ENCODE measurements around the gene ZSCAN30. TPM values are rescaled to one million over a fixed set of nuclear protein-coding genes. Genes with fewer than 3 reads are reported as not detected.
A peak's percentile ranks its signal among the peaks of the same experiment; 100 is the strongest.

ZSCAN30 gene
- total and polyA plus RNA-seq, 2 of the 13 experiments (the other 11 are each of a cell fraction or from before 2014, with no cell fraction given) = 7.4 to 7.7 TPM

- TF ChIP-seq ZNF687 (CRISPR knock-in tag; IDR thresholded peaks at IDR 0.05) (peak; percentile 93), FOXK1 (CRISPR knock-in tag; IDR thresholded peaks at IDR 0.05; ENCODE audit: borderline replicate concordance, low read depth) (peak; percentile 55; the same call in 1 of the 2 replicates), ZNF33B (CRISPR knock-in tag; IDR thresholded peaks at IDR 0.05) (0 out of 2 replicates have a peak, but pooled peaks have one; percentile 33), STAT5B (CRISPR knock-in tag; IDR thresholded peaks at IDR 0.05) (no peak), ZNF329 (CRISPR knock-in tag; IDR thresholded peaks at IDR 0.05; ENCODE audit: low read depth) (no peak), ZBTB7A (CRISPR knock-in tag; IDR thresholded peaks at IDR 0.05) (peak; percentile 51; the same call in 1 of the 2 replicates), CHD2 (IDR thresholded peaks at IDR 0.05; ENCODE audit: low read depth, low read length) (peak; percentile 74), ZNF609 (CRISPR knock-in tag; IDR thresholded peaks at IDR 0.05; ENCODE audit: borderline replicate concordance) (no peak), FIP1L1 (IDR thresholded peaks at IDR 0.05; ENCODE audit: borderline replicate concordance, insufficient read depth, low read depth, low read length) (no peak), MTF1 (CRISPR knock-in tag; IDR thresholded peaks at IDR 0.05) (no peak), TBX2 (CRISPR knock-in tag; IDR thresholded peaks at IDR 0.05; ENCODE audit: borderline replicate concordance) (peak; percentile 82), ZNF260 (CRISPR knock-in tag; IDR thresholded peaks at IDR 0.05; ENCODE audit: borderline replicate concordance, low read depth) (no peak), ZNF878 (CRISPR knock-in tag; IDR thresholded peaks at IDR 0.05) (peak; percentile 82; the same call in 1 of the 2 replicates), ZFP41 (CRISPR knock-in tag; IDR thresholded peaks at IDR 0.05; ENCODE audit: borderline replicate concordance) (0 out of 2 replicates have a peak, but pooled peaks have one; percentile 42), CENPT (CRISPR knock-in tag; IDR thresholded peaks at IDR 0.05; ENCODE audit: low read depth) (no peak), ZNF777 (CRISPR knock-in tag; IDR thresholded peaks at IDR 0.05) (no peak), ZNF10 (CRISPR knock-in tag; IDR thresholded peaks at IDR 0.05; ENCODE audit: borderline replicate concordance, low read depth) (no peak), MIXL1 (CRISPR knock-in tag; IDR thresholded peaks at IDR 0.05) (no peak), PBX2 (CRISPR knock-in tag; IDR thresholded peaks at IDR 0.05) (no peak), POLR2AphosphoS2 (IDR thresholded peaks at IDR 0.05; ENCODE audit: low read depth, low read length) (0 out of 2 replicates have a peak, but pooled peaks have one; percentile 69)
Measured at GRCh38 chr18:35240664-35241447, 49.2 kb downstream of the ZSCAN30 start, which contains the start of gene ZNF397 (continued).

Data from HepG2 (cell line).